Lower leg skin (tissue), 3 donors: ENCODE measurements around the gene ZNF853.

Experiments used
- CTCF ChIP-seq, 3 donors: fragments of 450-650 bp; IDR thresholded peaks; one replicate each; pipeline ENCODE4 v1.5.1; 2016; ENCODE audit warnings: antibody characterized with exemption in 3 of 3, mild to moderate bottlenecking in 3 of 3, moderate library complexity in 2 of 3
- POLR2A ChIP-seq, 2 donors: fragments of 450-650 bp; IDR thresholded peaks; one replicate each; pipeline ENCODE4 v1.6.1; 2016 to 2017; ENCODE audit warnings: antibody characterized with exemption in 2 of 2, mild to moderate bottlenecking in 1 of 2, moderate library complexity in 1 of 2

DNA sequence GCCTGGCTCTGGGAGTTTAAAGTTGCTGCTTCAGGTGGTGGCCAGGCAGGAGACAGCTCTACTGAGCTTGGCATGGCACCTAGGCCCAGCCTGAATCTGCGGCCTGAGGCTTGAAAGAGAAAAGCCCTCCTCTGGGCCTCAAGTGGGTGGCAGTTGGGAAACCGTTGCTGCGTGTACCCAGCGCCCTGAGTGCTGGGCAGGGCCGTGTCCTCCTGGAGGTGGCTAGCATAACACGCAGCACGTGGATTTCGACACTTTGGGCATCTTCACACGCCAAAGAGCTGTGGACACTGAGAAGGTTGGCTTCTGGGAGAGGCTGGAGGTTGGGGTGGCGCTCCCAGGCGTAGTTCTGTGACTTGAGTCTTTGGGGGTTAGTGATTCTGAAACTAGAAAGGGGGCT lies 24.2 kb downstream of the ZNF853 start:
- TF ChIP-seq POLR2A (IDR thresholded peaks at IDR 0.05), result no peak
- no peak for TF ChIP-seq CTCF (IDR thresholded peaks at IDR 0.05)
